GM19328 (cell line): Measurements from ENCODE around the gene SBF2.
"Not testable (repeated sequence)": the region's sequence is repeated elsewhere in the genome, so short reads cannot be mapped to it uniquely, and the experiment has no call there.

Experiments
- ATAC-seq: cut with Tn5 transposase; IDR thresholded peaks from one replicate; pipeline ENCODE4 v1.9.1; 2021; ENCODE audit warnings: mild to moderate bottlenecking, moderate library complexity; ENCODE audit not compliant: unreplicated experiment

Gene SBF2

DNA sequence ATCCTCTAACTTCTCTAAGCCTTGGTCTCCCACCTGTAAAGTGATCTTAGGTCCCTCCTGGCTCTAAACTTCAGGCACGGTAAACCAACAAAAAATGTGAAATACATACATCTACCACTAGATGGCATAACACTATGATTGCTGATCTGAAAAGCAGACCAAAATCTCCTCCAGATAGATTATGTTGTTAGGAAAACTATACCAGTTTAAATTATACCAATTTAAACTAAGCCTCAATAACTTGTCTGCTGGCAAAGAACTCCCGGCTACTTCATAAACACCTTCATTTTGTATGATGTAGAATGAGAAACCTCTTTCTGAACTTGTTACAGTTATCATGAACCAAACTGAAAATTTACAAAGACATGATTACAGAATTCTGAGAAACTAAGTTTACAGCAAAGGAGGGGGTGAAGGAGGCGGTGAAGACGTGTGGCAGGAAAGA lies 85.9 kb downstream of the SBF2 start:
- ATAC-seq, result no peak

DNA sequence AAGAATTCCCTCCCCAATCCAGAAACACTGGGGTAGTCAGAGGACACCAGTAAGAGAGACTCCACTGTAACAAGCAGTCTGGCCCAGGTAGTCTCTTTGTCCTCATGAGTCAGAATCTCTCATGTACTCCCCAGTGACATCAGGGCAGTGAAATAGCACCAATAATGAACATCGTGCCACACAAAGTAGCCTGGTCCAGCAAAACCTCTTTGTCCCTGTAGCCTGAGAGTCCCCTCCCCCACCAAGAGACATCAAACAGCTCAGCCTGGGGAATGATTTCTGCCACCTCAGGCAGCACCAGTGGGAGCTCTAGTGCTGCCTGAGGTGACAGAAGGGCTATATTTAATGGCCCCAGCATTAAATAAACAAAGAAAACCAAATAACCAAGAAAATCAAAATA lies 88.1 kb downstream of the SBF2 start:
- no peak for ATAC-seq

DNA sequence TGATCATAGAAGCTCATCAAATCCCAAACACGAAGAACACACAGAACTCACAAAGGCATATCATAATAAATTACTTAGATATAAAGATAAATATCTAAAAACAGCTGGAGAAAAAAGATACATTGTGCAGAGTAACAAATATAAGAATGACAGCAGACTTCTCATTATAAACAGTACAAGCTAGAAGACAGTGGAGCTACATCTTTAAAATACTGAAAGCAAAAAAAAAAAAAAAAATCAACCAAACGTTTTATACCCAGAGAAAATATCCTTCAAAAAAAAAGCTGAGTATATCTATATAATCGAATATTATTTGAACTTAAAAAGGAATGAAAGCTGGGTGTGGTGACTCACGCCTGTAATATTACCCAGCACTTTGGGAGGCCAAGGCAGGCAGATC lies 90.0 kb downstream of the SBF2 start:
- no peak for ATAC-seq

DNA sequence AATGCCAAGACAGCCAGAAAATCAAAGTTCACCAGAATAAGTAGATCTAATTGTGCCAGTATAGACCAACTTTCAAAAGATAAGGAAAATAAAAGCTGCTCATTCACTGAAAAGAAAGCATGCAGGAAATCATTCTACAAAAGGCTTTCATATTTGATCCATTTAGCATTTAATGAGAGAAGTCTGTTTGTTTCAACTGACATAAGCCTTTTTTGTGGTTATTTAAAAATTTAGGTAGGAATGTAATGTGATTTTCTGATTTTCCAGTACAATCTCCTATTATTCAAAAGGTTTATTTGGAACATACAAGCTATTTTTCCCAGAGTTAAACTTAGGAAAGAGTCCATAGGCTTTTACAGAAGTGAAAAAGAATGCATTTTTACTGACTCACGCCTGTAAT lies 92.7 kb downstream of the SBF2 start:
- no peak for ATAC-seq

DNA sequence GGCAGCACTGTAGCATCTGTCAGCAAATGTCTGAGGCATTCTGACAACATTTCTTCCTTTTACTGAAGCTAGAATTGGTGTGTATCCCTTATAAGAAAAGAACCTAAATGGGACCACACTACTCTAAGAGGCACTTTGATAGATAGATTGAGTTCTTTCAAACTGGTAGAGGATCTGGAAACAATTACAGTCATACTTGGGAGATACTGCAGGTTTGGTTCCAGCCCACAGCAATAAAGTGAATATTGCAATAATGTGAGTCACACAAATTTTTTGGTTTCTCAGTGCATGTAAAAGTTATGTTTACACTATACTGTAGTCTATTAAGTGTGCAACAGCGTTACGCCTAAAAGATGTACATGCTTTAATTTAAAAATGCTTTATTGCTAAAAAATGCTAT lies 96.9 kb downstream of the SBF2 start:
- ATAC-seq, result no peak

DNA sequence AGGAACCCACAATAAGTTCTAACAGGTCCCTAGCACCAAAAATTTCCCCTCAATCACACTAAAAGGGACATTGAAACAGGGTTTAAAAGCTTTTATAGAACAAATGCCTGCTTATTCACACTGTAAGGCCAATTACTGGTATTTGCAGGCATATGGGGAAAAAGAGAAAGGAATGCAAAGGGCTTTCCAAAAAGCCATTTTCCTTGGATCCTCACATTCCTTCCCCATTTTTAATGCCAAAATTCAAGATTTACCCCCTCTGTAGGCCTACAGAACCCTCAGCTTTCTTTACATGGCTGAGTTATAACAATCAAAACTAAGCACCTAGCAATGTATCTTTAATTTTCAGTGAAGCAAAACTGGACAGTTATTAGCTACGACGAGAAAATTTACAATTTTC lies 102.0 kb downstream of the SBF2 start:
- no peak for ATAC-seq

DNA sequence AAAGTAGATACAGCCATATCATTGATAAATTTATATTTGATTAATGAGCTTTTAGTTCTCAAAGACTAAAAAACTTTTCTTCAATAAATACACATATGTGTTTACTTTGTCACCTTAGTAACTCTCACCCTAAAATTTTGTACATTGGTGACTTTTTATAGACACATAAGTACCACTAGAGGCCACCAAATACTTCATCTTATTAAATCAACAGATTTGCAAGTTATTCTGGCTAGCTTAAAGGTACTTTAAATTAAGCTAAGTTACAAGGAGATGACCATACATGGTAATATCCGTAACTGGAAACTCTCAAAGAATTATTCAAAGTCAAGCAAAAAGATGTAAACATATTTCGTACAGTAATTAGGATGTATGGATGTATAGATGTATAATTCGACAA lies 112.2 kb downstream of the SBF2 start:
- no peak for ATAC-seq

DNA sequence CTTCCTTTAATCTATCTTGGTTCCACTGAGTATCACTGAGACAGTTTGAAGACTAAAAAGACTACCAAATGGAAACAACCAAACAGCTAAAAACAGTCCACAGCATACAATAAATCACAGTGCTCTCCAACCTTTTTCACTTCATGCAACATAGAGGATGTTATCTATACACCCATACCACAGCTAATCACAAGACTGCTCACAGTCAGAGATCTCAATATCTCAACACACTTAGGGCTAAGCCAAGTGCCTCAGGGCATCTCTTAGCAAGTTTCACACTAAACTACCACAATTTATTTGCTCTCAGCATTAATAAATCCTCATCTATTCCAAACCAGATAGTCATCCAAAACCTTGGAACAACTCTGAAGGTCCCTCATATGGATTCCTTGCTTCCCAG lies 129.4 kb downstream of the SBF2 start:
- ATAC-seq, result no peak

DNA sequence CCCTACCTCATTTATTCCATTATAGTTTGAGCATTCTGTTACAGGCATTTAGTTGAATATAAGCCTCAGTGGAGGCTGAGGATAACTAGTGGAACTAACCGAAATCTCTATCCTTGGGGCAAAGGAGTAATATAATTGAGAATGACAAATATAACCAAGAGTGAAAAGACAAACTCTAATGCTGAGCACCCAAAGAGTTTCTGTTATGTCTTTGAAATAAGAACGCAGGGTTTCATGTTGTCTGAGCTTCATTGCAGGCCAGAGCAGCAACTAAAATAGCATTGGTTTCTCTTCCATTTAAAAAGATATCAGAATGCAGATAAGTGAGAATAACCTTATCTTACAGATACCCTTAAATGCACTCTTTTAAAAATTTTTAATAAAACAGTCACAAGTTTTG lies 131.8 kb downstream of the SBF2 start:
- ATAC-seq, result no peak

DNA sequence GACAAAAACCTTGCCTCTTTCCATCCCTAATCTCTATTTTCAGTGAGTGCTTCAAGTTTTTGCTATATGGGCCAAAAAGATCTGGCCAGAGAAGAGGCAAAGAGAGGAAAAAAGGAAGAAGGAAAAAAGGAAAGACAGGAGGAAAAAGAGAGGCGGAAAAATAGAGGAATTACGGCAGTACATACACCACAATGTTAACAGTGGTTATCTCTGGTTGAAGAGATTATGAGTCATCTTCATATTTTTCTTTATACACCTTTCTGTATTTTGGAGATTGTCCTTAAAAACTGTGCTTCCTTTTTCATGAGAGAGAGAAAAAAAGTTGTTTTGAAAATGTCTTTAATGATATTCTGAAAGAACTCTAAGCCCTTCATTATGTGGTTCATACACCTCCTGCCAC lies 133.7 kb downstream of the SBF2 start:
- no peak for ATAC-seq

DNA sequence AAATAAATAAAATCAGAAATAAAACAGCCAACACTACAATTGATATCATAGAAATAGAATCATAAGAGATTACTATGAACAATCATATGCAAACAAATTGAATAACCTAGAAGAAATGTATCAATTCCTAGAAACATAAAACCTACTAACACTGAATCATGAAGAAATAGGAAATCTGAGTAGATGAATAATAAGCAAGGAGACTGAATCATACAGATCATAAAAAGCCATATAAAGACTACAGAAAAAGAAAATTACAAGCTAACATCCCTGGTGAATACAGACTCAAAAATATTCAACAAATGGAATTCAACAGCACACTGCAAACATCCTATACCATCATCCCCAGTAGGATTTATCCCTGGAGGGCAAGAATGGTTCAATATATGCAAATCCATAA lies 135.6 kb downstream of the SBF2 start:
- no peak for ATAC-seq

DNA sequence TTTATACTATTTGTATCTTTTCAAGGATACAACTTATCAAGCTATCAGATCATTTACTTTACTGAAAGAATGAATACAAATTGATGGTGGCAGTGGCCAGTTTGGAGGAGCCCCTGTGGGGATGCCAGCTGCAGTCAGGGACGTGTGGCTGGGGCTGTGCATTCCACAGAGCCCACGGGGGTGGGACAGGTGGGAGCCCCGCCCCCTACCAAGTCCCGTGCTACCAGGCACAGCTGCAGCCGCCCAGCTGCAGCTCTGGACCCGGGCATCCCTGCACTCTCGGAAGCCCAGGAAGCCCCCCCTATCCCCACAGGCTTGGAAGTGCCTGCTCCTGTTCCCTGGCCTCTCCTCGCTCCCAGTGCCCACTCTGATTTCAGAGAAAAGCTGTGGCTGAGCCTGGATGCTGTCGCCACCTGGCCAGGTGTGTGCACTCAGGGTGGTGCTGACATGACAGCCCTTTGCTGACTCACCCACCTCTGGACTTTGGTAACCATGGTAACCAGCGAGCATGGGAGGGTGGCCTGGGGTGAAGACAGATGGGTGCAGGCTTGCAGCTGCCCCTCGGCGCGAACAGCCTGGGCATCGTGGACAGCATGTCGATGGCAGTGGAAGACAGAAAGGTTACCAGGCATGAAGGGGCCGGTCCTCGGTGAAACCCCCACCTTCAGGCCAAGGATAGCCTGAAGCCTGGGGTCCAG lies 138.1 kb downstream of the SBF2 start:
- no peak for ATAC-seq

DNA sequence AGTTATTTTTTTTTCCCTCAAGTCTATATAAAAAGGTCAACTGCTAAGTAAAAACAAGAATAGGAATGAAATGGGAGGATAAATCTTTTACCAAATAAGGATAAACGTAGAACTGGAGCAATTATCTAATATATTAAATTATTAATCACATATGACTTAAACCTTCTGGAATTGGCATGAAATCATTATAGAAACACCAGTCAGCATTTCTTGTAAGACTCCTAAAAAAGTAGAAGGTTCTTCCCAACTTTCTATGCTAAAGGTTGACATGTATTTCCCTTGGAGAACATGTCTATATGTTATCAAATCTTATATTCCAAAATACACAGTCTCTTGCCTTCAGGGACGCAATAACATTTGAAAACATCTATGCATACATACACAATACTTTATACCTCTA lies 143.2 kb downstream of the SBF2 start:
- no peak for ATAC-seq

DNA sequence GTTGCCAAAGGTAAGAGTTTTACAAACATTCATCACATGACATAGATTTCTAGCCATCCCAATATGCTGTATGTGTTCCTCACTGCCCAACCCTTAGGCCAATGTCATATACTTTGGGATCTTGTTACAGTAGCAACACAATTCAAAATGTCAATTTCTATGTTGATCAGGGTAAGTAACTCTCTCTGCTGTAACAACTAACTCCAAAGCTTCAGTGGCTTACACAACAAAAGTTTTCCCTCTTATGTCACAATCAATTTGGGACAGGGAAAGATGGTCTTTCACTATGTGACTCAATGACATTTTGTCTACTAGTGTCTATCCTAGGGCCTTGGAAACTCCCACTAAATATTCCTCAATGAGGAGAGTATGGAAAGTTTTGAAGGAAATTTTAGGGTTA lies 144.5 kb downstream of the SBF2 start:
- no peak for ATAC-seq

DNA sequence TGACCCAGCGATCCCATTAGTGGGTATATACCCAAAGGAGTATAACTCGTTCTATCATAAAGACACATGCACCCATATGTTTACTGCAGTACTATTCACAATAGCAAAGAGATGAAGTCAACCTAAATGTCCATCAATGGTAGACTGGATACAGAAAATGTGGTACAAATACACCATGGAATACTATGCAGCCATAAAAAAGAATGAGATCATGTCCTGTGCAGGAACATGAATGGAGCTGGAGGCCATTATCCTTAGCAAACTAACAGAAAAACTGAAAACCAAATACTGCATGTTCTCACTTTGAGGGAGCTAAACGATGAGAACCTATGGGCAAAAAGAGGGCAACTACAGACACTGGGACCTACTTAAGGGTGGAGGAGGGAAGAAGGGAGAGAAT lies 146.8 kb downstream of the SBF2 start:
- ATAC-seq, result no peak

DNA sequence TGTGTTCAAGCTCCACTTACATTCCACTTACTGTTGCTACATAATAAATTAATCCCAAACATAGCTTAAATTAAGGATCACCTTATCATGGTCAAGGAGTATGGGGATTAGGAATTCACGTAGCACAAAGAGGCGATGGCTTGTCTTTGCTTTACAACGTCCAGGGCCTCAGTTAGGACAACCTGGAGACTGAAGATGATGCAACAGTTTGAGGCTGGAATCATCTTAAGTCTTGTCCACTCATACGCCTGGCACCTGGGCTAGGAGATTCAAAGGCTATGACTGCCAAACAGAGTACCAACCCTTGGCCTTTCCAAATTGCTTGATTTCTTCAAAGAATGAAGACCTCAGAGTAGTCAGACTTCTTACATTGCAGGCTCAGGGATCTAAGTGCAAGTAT lies 149.1 kb downstream of the SBF2 start:
- ATAC-seq, result no peak

DNA sequence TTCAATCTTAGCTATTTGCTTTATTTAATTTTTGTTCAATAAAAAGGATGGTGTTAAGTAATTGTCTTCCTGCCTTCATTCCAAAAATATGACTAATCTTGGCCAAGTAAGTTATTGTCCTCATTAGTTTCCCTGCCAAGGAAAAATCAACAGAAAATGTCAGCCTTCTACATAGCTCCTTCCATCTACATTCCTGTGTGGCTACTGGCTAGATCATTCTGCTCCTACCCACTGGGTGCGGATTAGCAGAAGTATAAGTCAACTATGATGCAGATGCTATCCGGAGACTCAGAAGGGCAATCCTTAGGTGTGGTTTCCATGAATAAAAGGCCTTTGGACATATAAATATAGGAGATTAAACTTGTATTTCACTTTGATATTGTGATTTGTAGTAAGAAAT lies 154.4 kb downstream of the SBF2 start:
- ATAC-seq, result no peak

DNA sequence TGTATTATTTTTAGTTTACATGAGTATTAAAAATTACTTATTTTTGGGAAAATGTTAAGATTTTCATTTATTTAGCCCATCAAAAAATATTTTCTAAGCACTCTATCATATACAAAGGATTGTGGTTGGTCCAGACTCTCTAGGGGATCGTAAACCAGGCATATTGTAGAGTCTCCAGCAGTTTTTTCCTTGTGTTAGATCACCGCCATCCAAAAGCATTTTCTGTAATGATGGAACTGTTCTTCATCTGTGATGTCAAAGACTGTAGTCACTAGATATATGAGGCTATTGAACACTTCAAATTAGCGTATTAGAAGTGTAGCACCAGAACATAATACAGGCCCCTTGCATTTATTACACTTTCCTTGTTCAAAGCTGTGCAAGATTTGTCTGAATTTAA lies 154.9 kb downstream of the SBF2 start:
- ATAC-seq, result no peak

DNA sequence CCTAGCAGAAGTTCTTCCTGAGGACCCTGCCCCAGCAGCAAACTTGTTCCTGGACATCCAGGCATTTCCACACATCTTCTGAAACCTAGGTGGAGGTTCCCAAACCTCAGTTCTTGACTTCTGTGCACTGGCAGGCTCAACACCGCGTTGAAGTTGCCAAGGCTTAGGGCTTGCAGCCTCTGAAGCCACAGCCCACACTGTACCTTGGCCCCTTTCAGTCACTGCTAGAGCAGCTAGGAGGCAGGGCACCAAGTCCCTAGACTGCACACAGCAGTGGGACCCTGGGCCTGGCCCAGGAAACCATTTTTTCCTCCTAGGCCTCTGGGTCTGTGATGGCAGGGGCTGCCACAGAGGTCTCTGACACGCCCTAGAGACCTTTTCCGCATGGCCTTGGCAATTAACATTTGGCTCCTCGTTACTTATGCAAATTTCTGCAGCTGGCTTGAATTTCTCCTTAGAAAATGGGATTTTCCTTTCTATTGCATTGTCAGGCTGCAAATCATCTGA lies 159.0 kb downstream of the SBF2 start:
- no peak for ATAC-seq

DNA sequence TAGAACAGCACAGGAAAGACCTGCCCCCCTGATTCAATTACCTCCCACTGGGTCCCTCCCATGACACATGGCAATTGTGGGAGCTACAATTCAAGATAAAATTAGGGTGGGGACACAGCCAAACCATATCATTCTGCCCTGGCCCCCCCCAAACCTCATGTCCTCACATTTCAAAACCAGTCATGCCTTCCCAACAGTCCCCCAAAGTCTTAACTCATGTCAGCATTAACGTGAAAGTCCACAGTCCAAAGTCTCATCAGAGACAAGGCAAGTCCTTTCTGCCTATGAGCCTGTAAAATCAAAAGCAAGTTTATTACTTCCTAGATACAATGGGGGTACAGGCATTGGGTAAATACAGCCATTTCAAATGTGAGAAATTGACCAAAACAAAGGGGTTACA lies 159.8 kb downstream of the SBF2 start:
- ATAC-seq, result not testable (repeated sequence)

DNA sequence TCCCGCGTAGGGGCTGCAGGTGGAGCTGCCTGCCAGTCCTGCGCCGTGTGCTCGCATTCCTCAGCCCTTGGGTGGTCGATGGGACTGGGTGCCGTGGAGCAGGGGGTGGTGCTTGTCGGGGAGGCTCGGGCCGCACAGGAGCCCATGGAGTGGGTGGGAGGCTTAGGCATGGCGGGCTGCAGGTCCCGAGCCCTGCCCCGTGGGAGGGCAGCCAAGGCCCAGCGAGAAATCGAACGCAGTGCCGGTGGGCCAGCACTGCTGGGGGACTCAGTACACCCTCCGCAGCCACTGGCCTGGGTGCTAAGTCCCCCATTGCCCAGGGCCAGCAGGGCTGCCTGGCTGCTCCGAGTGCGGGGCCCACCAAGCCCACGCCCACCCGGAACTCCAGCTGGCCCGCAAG lies 160.8 kb downstream of the SBF2 start:
- not testable (repeated sequence) for ATAC-seq

DNA sequence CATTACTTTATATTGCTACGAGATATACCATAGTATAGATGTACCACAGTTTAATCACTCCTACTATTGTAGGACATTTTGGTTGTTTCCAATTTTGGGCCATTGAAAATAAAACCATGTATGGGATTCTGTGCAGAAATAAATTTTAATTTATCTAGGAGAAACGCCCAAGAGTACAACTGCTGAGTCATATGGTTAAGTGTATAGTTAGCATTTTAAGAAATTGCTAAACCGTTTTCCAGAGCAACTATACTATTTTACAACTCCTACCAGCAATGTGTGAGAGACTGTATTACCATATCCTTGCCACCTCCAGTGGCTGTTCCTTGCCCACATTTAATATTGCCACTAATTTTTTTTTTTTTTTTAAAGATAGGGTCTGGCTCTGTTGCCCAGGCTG lies 163.1 kb downstream of the SBF2 start:
- no peak for ATAC-seq

DNA sequence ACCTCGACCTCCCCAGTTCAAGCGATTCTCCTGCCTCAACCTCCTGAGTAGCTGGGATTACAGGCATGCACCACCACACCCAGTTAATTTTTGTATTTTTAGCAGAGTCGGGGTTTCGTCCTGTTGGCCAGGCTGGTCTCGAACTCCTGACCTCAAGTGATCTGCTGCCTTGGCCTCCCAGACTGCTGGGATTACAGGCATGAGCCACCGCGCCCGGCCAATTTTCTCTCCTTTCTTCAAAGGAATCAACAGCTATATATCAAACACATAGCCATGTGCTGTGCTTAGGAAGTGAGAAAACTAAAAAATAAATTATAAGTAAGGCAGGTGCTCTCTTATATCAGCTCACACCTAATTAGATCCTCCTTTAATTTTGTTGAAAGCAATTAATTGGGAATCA lies 164.8 kb downstream of the SBF2 start:
- not testable (repeated sequence) for ATAC-seq
